K562 (cell line): ENCODE results near the gene SEC24A. TPM values are rescaled to one million over a fixed set of nuclear protein-coding genes. Genes with fewer than 3 reads are reported as not detected.

Source experiments
- CEBPB ChIP-seq: fragments of 450-650 bp; IDR thresholded peaks from 2 replicates; pipeline ENCODE4 v1.6.1; 2016; ENCODE audit warnings: missing genetic modification characterization, missing compliant biosample characterization
- CREM ChIP-seq: IDR thresholded peaks from 2 replicates; pipeline ENCODE4 v1.6.1; 2014; ENCODE audit warnings: antibody characterized with exemption, low read depth
- DMBX1 ChIP-seq: fragments of 250-450 bp; sonication (Bioruptor Pico); IDR thresholded peaks from 2 replicates; pipeline ENCODE4 v1.8.0; 2022; ENCODE audit warnings: inconsistent platforms, mild to moderate bottlenecking, moderate library complexity, borderline replicate concordance
- E2F6 ChIP-seq, 2 experiments: IDR thresholded peaks; 2 replicates each; pipeline ENCODE4 v1.6.1; 2011; ENCODE audit warnings: borderline replicate concordance in 1 of 2, control low read depth in 1 of 2, low read depth in 1 of 2, low read length in 1 of 2, mild to moderate bottlenecking in 1 of 2, mixed read lengths in 1 of 2, moderate library complexity in 1 of 2; ENCODE audit not compliant: insufficient read depth in 1 of 2, insufficient read length in 1 of 2, poor library complexity in 1 of 2, severe bottlenecking in 1 of 2; ENCODE audit errors: extremely low read depth in 1 of 2
- ETS1 ChIP-seq: conservative IDR thresholded peaks from 2 replicates; pipeline ENCODE4 v1.6.1; 2011; ENCODE audit warnings: low read depth, mild to moderate bottlenecking, low read length; ENCODE audit not compliant: control insufficient read depth
- HDAC3 ChIP-seq: fragments of 450-650 bp; IDR thresholded peaks from 2 replicates; pipeline ENCODE4 v1.6.1; 2018; ENCODE audit warnings: borderline replicate concordance, mild to moderate bottlenecking, moderate library complexity; ENCODE audit not compliant: partially characterized antibody
- HMG20A ChIP-seq: fragments of 450-650 bp; formaldehyde crosslinking; conservative IDR thresholded peaks from 2 replicates; pipeline ENCODE4 v1.4.0; 2020; ENCODE audit warnings: mild to moderate bottlenecking, mixed read lengths
- KLF6 ChIP-seq: fragments of 250-450 bp; sonication (Bioruptor Pico); IDR thresholded peaks from 2 replicates; pipeline ENCODE4 v1.4.0; 2020; ENCODE audit warnings: mild to moderate bottlenecking, moderate library complexity, borderline replicate concordance
- MAFF ChIP-seq: IDR thresholded peaks from 2 replicates; pipeline ENCODE4 v1.6.1; 2012; ENCODE audit warnings: low read length, improper control_type of control experiment
- NFE2L1 ChIP-seq: fragments of 450-650 bp; IDR thresholded peaks from 2 replicates; pipeline ENCODE4 v1.6.1; 2016; ENCODE audit warnings: missing genetic modification characterization, low read depth, mild to moderate bottlenecking, missing compliant biosample characterization, moderate library complexity, borderline replicate concordance
- NR4A1 ChIP-seq, 2 experiments: fragments of 250-450 bp in 1 of 2; fragments of 450-650 bp in 1 of 2; sonication (Bioruptor Pico) in 1 of 2; IDR thresholded peaks; 2 replicates each; pipeline versions ENCODE4 v1.4.0 to v1.6.1; 2016 to 2020; ENCODE audit warnings: mild to moderate bottlenecking in 2 of 2, missing compliant biosample characterization in 1 of 2, missing genetic modification characterization in 1 of 2, moderate library complexity in 1 of 2
- PHB ChIP-seq: fragments of 250-450 bp; sonication (Bioruptor Pico); IDR thresholded peaks from 2 replicates; pipeline ENCODE4 v1.5.0; 2021
- PHF8 ChIP-seq: fragments of 200-600 bp; sonication (generic); IDR thresholded peaks from 2 replicates; pipeline ENCODE4 v1.6.1; 2012; ENCODE audit warnings: mixed run types, mild to moderate bottlenecking, inconsistent platforms, low read length, moderate library complexity, borderline replicate concordance
- POLR2AphosphoS2 ChIP-seq: IDR thresholded peaks from 2 replicates; pipeline ENCODE4 v1.6.1; 2012; ENCODE audit warnings: low read length, improper control_type of control experiment
- SP2 ChIP-seq: IDR thresholded peaks from 2 replicates; pipeline ENCODE4 v1.6.1; 2011; ENCODE audit warnings: mild to moderate bottlenecking, low read depth, low read length, moderate library complexity; ENCODE audit not compliant: poor library complexity, severe bottlenecking; ENCODE audit errors: extremely low read depth
- TARDBP ChIP-seq: fragments of 450-650 bp; IDR thresholded peaks from 2 replicates; pipeline ENCODE4 v1.6.1; 2016
- ZBTB34 ChIP-seq: fragments of 250-450 bp; sonication (Bioruptor Pico); IDR thresholded peaks from 2 replicates; pipeline ENCODE4 v1.8.0; 2021; ENCODE audit warnings: mild to moderate bottlenecking, moderate library complexity
- ZNF212 ChIP-seq: fragments of 450-650 bp; formaldehyde crosslinking; IDR thresholded peaks from 2 replicates; pipeline ENCODE4 v1.4.0; 2020; ENCODE audit warnings: mild to moderate bottlenecking
- ZNF764 ChIP-seq: fragments of 250-450 bp; sonication (Bioruptor Pico); IDR thresholded peaks from 2 replicates; pipeline ENCODE4 v1.4.0; 2020; ENCODE audit warnings: low read depth, mild to moderate bottlenecking, moderate library complexity
- ZNF785 ChIP-seq: fragments of 250-450 bp; sonication (Bioruptor Pico); IDR thresholded peaks from 2 replicates; pipeline ENCODE4 v1.4.0; 2020; ENCODE audit warnings: mild to moderate bottlenecking
- polyA plus RNA-seq, 8 experiments: library from polyadenylated mRNA; depleted of rRNA in 4 of 8; stranded (reverse) in 5 of 8; unstranded in 3 of 8; fragments of >200 nt; fragmentation: Nextera tagmentation in 2 of 8; fragmentation: Illumina TruSeq in 1 of 8; extraction: Ambion mirVana in 2 of 8; extraction: Trizol in 1 of 8; gene quantifications; 2 replicates each; pipeline versions ENCODE4 v1.2.1 to v1.2.3, GENCODE V29; 2011 to 2014; ENCODE audit warnings: inconsistent platforms in 1 of 8, missing spikeins in 1 of 8
- total RNA-seq, 7 experiments: library from RNA; depleted of rRNA in 6 of 7; stranded (reverse); fragments of >200 nt in 6 of 7; fragmentation: Illumina TruSeq in 2 of 7; extraction: Trizol in 2 of 7; gene quantifications; 2 replicates each; pipeline versions ENCODE4 v1.2.1 to v1.2.3, GENCODE V29; 2011 to 2021; ENCODE audit warnings: low replicate concordance in 1 of 7
- TF ChIP-seq, protein P1 (sequence below): fragments of 250-450 bp; sonication (Bioruptor Pico); IDR thresholded peaks from 2 replicates; pipeline ENCODE4 v1.5.0; 2020; ENCODE audit warnings: mild to moderate bottlenecking, borderline replicate concordance

SEC24A gene
- total and polyA plus RNA-seq, 9 of the 15 experiments (the other 6 are each of a cell fraction or from before 2014, with no cell fraction given) = 7.9 to 36.5 (median 17.5) TPM

DNA sequence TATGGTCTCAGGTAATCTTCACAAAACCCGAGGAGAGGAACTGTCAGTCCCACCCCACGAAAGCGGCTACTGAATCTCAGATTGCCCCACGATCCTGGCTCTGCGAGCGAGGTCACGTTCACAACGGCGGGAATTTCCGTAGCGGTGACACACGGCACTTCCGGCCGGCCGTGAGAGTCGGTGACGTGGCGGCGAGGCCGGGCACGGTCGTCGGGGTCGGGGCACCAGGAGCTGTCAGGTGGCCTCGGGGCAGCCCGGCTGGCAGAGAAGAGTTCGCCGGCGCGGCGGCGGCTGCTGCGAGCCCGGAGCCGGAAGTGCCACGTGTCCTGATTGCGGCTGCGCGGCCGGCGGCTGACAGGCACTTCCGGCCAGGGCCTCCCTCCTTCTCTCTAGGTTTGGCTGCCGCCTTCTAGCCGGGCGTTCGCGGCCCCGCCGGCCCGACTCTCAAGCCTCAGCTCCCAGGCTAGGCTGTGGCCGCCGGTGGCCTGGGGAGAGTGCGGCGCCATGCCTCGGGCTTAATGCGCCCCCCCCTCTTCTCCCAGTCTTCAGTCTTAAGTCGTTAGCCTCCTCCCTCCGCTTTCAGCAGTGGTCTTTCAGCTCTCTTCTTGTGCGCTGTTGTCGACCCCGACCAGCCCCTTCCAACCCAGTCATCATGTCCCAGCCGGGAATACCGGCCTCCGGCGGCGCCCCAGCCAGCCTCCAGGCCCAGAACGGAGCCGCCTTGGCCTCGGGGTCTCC, at the start of gene SEC24A (continued):
- TF ChIP-seq, protein P1, sequence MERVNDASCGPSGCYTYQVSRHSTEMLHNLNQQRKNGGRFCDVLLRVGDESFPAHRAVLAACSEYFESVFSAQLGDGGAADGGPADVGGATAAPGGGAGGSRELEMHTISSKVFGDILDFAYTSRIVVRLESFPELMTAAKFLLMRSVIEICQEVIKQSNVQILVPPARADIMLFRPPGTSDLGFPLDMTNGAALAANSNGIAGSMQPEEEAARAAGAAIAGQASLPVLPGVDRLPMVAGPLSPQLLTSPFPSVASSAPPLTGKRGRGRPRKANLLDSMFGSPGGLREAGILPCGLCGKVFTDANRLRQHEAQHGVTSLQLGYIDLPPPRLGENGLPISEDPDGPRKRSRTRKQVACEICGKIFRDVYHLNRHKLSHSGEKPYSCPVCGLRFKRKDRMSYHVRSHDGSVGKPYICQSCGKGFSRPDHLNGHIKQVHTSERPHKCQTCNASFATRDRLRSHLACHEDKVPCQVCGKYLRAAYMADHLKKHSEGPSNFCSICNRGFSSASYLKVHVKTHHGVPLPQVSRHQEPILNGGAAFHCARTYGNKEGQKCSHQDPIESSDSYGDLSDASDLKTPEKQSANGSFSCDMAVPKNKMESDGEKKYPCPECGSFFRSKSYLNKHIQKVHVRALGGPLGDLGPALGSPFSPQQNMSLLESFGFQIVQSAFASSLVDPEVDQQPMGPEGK (CRISPR knock-in tag) = no peak
- no peak for TF ChIP-seq HDAC3
- TF ChIP-seq SP2 = no peak
- peak; percentile 91 for TF ChIP-seq PHF8
- peak; percentile 54 for TF ChIP-seq ZNF764 (CRISPR knock-in tag)
- peak; percentile 60 for TF ChIP-seq ETS1
- TF ChIP-seq MAFF = no peak
- no peak for TF ChIP-seq PHB (CRISPR knock-in tag)
- TF ChIP-seq NR4A1 (CRISPR knock-in tag; IDR thresholded peaks at IDR 0.05) = no peak
- TF ChIP-seq NR4A1 (tag; IDR thresholded peaks at IDR 0.05) = no peak
- TF ChIP-seq CEBPB (tag) = no peak
- no peak for TF ChIP-seq ZBTB34 (CRISPR knock-in tag)
- no peak for TF ChIP-seq ZNF212 (CRISPR knock-in tag)
- no peak; the same call in 1 of the 2 replicates for TF ChIP-seq POLR2AphosphoS2
- TF ChIP-seq ZNF785 = no peak
- peak; percentile 64; the same call in 1 of the 2 replicates for TF ChIP-seq DMBX1 (CRISPR knock-in tag)
- TF ChIP-seq TARDBP = 0 out of 2 replicates have a peak, but pooled peaks have one; percentile 25
- TF ChIP-seq KLF6 = no peak
- peak; percentile 98 to 99 for TF ChIP-seq E2F6 (IDR thresholded peaks at IDR 0.05; ENCODE audit: borderline replicate concordance in 1 of 2, extremely low read depth in 1 of 2, insufficient read depth in 1 of 2, insufficient read length in 1 of 2, low read depth in 1 of 2, low read length in 1 of 2, poor library complexity in 1 of 2, severe bottlenecking in 1 of 2)
- no peak for TF ChIP-seq NFE2L1
- peak; percentile 87 for TF ChIP-seq CREM
- TF ChIP-seq HMG20A (CRISPR knock-in tag) = no peak
